GM15510 (cell line): ENCODE results near the gene SLC17A5.

ENCODE experiments used
- POLR2A ChIP-seq: IDR thresholded peaks from 3 replicates; pipeline ENCODE4 v1.6.1; 2011; ENCODE audit warnings: borderline replicate concordance; ENCODE audit not compliant: insufficient read length; ENCODE audit errors: extremely low read depth

SLC17A5 gene

GRCh38 chr6:73675466-73676098 is 21.8 kb upstream of the SLC17A5 start:
- no peak for TF ChIP-seq POLR2A

- TF ChIP-seq POLR2A: no peak
Observed at GRCh38 chr6:73671911-73672685, 18.3 kb upstream of the SLC17A5 start.

GRCh38 chr6:73669005-73669404 is 15.2 kb upstream of the SLC17A5 start:
- TF ChIP-seq POLR2A: no peak

- no peak for TF ChIP-seq POLR2A
Observed at GRCh38 chr6:73667798-73668197, 14.0 kb upstream of the SLC17A5 start.

- no peak for TF ChIP-seq POLR2A
Observed at GRCh38 chr6:73666393-73666792, 12.6 kb upstream of the SLC17A5 start.

GRCh38 chr6:73665686-73666319 is 12.0 kb upstream of the SLC17A5 start:
- no peak for TF ChIP-seq POLR2A

- TF ChIP-seq POLR2A: no peak
Observed at GRCh38 chr6:73664701-73665100, 10.9 kb upstream of the SLC17A5 start.

- TF ChIP-seq POLR2A: no peak
Observed at GRCh38 chr6:73657201-73657600, 3.4 kb upstream of the SLC17A5 start.

- no peak for TF ChIP-seq POLR2A
Observed at GRCh38 chr6:73656531-73657145, 2.8 kb upstream of the SLC17A5 start.

- TF ChIP-seq POLR2A: no peak
Observed at GRCh38 chr6:73655341-73655917, 1.6 kb upstream of the SLC17A5 start.

- peak; percentile 21 for TF ChIP-seq POLR2A
Observed at GRCh38 chr6:73652637-73653570, 888 bp downstream of the SLC17A5 start.

GRCh38 chr6:73649783-73650182 is 4.0 kb downstream of the SLC17A5 start:
- TF ChIP-seq POLR2A: no peak

- no peak for TF ChIP-seq POLR2A
Observed at GRCh38 chr6:73648166-73648565, 5.6 kb downstream of the SLC17A5 start.
